Pancreas (tissue), 10 donors: ENCODE data around the gene APIP. TPM values are rescaled to one million over a fixed set of nuclear protein-coding genes. Genes with fewer than 3 reads are reported as not detected.

Experiments
- ATAC-seq, 4 donors: fragments of 200-7000 bp; cut with Tn5 transposase; one replicate each; pipeline versions ENCODE4 v1.8.0 to v1.9.1; 2020; ENCODE audit warnings: mild to moderate bottlenecking in 4 of 4, moderate library complexity in 4 of 4
- DNase-seq, 6 donors: peaks; one replicate each; pipeline ENCODE4 v3.0.0-alpha.2; 2020
- FAIRE-seq: peaks from 2 replicates; lab custom pipeline; 2012; peaks lifted over from hg19 to GRCh38; lab: Jason Lieb, UNC
- H3K27ac ChIP-seq, 4 donors: fragments of 200-600 bp; sonication (generic); 1 replicate in 3 of 4; 2 replicates in 1 of 4; pipeline versions ENCODE4 v1.5.0 to v1.8.0; 2020
- H3K27me3 ChIP-seq, 4 donors: fragments of 200-600 bp; one replicate each; pipeline ENCODE4 v1.8.0; 2021
- H3K36me3 ChIP-seq, 3 donors: fragments of 200-600 bp; sonication (generic) in 1 of 3; one replicate each; pipeline versions ENCODE4 v1.5.0 to v1.8.0; 2020 to 2021
- H3K4me1 ChIP-seq, 3 donors: fragments of 200-600 bp; one replicate each; pipeline ENCODE4 v1.8.0; 2021
- H3K4me3 ChIP-seq, 4 donors: fragments of 200-600 bp; sonication (generic) in 2 of 4; one replicate each; pipeline versions ENCODE4 v1.5.0 to v1.8.0; 2020 to 2021
- H3K9me3 ChIP-seq, 4 donors: fragments of 200-600 bp; one replicate each; pipeline ENCODE4 v1.8.0; 2021
- WGBS, 2 donors: extraction: QIAGEN DNeasy Blood & Tissue Kit; methylation state at CpG; one replicate each; pipeline ENCODE4 v1.1.7; 2013; 5-methylcytosine and 5-hydroxymethylcytosine counted together
- intact Hi-C, 3 donors: fragments of 100-400 bp; cut with DNase I; formaldehyde crosslinking; loops; one replicate each; pipeline versions ENCODE4 v1.11.1 to v1.14.2; 2022
- polyA plus RNA-seq, 2 donors: library from polyadenylated mRNA; stranded (reverse); fragments of 200-250 nt; gene quantifications; one replicate each; pipeline ENCODE4 v1.2.3, GENCODE V29; 2013
- total RNA-seq, 6 donors: library from RNA; stranded (reverse); fragmentation: NEBNext Ultra II Directional in 4 of 6; extraction: Animal tissue kit (Norgen Biotek cat#: 25700) in 4 of 6; gene quantifications; one replicate each; pipeline versions ENCODE4 v1.2.1 to v1.2.4, GENCODE V29; 2021 to 2023
- TF ChIP-seq, protein P1 (sequence below), 4 donors: fragments of 200-600 bp; sonication (generic) in 3 of 4; IDR thresholded peaks; one replicate each; pipeline versions ENCODE4 v1.5.0 to v1.8.0; 2021; ENCODE audit warnings: antibody characterized with exemption in 4 of 4
- donor health status: healthy with polysubstance abuse.
- donor health status: DM: no; HTN: no; CAD: no; lungs with moderate emphysema.
- donor health status: DM: no; HTN: no; CAD: no.
- donor health status: control.
- donor health status: control.
- donor health status: Bipolar disorder and iron deficiency.
- donor health status: DM: yes; HTN: yes; CAD: no.
- donor health status: DM: no; HTN: no; CAD: no.
- donor health status: DM: no; HTN: no; CAD: no.
- donor health status: DM: yes; HTN: yes; CAD: no.

The APIP gene
- total and polyA plus RNA-seq, 8 donors, result 12.2 to 21.4 (median 13.9) TPM

DNA sequence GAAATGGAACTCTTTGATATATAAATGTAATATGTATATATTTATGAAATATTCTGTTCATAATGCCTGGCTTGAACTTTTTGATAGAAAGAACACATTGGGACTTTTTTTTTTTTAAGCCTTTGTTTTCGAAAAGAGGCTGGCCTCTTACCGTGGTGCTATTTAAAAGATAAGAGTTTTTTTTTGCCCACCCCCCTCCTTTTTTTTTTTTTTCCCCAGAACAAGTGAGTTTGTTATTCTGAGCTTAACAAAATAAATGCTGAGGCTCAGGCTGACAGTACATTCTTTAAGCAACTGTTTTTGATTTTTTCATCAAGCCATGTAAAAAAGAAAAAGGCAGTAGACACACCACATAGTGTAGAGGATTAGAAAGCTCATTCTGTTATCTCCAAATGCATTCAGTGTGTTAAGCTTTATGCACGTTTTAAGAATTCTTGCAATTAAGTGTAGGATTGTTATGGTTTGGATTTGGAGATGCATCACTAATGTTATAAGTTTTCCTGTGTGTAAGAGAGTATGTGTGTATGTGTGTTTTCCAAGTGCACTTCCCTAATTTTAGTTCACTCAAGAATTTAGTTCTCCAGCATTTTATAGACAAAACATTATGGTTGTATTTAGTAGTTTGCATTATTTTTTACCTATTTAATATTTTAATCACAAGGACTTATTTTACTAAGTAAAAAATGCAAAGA is 12.2 kb upstream of the APIP start:
- Histone ChIP-seq H3K36me3 (no peaks in the 10 kb centered on the region), H3K4me3 (no peak overlapping the region), H3K27me3 (no peaks in the 10 kb centered on the region), H3K4me1 (peaks cover 22 to 62% (median 50%) of the 10 kb centered on the region in 3 donors), H3K9me3 (no peaks in the 10 kb centered on the region), H3K27ac (no peak overlapping the region)
- 28 to 33% methylated on average over 3 of the region's 3 CpGs for whole genome bisulfite sequencing, 2 donors
- ATAC-seq (no peak), DNase-seq (no peak), FAIRE-seq (no peak)
- intact Hi-C loops, result no loop called here
- TF ChIP-seq, protein P1, sequence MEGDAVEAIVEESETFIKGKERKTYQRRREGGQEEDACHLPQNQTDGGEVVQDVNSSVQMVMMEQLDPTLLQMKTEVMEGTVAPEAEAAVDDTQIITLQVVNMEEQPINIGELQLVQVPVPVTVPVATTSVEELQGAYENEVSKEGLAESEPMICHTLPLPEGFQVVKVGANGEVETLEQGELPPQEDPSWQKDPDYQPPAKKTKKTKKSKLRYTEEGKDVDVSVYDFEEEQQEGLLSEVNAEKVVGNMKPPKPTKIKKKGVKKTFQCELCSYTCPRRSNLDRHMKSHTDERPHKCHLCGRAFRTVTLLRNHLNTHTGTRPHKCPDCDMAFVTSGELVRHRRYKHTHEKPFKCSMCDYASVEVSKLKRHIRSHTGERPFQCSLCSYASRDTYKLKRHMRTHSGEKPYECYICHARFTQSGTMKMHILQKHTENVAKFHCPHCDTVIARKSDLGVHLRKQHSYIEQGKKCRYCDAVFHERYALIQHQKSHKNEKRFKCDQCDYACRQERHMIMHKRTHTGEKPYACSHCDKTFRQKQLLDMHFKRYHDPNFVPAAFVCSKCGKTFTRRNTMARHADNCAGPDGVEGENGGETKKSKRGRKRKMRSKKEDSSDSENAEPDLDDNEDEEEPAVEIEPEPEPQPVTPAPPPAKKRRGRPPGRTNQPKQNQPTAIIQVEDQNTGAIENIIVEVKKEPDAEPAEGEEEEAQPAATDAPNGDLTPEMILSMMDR (IDR thresholded peaks at IDR 0.05), result no peak

DNA sequence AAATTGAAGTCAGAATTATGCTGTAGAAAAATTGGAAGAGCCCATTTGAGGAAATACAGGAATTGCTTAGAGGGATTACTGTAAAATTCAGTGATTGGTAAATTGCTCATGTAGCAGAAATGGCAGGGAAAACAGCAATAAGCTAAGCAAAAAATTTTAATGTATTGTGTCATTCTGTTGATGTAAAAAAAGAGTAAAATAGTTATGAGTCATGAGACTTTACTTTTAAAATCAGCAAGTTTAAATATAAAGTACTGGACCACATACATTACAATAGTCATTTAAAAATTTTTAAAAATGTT is 10.6 kb upstream of the APIP start:
- TF ChIP-seq, protein P1 (IDR thresholded peaks at IDR 0.05), result no peak
- H3K27ac ChIP-seq, result no peak overlapping the region
- FAIRE-seq (no peak), DNase-seq (no peak), ATAC-seq (no peak)
- no peaks in the 10 kb centered on the region for H3K27me3 ChIP-seq
- peaks cover 22 to 62% (median 50%) of the 10 kb centered on the region in 3 donors for H3K4me1 ChIP-seq
- H3K36me3 ChIP-seq, result no peaks in the 10 kb centered on the region
- H3K9me3 ChIP-seq, result no peaks in the 10 kb centered on the region
- no peak overlapping the region for H3K4me3 ChIP-seq
- intact Hi-C loops, result no loop called here

DNA sequence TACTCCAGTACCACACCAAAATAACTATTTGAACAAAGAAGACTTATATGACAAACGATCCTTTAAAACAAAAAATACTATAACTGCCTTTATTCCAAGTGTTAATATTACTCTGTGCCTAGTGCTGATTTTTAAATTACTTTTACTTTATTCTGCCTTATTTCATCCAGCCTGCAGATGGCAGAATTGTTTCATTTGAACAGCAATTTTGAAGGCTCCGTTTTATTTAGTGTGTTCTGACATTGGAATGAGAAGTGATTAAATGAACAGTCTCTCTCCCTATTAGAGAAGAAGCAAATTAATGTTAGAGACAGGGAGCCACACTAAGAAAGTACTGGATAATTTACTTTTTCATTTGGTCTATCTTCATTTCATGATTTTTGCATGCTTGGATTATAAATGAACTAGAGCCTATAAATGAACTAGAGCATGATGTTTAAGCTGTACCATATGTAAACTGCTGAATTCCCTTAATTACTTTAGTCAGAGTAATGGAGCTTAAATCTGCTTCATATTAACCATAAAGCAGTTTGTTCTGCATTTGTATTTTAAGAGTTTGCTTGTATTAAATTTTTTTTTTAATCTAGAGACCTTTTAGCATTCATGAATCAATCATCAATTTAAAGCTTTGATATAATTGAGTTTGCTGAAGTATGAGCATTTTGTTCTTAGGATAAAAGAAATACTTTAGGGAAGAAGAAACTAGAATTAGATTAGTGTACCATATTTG is 10.1 kb upstream of the APIP start:
- intact Hi-C loops, result no loop called here
- Histone ChIP-seq H3K27ac (no peak overlapping the region), H3K36me3 (no peaks in the 10 kb centered on the region), H3K4me1 (peaks cover 22 to 62% (median 50%) of the 10 kb centered on the region in 3 donors), H3K27me3 (no peaks in the 10 kb centered on the region), H3K4me3 (no peak overlapping the region), H3K9me3 (no peaks in the 10 kb centered on the region)
- FAIRE-seq, result peak; percentile 87
- ATAC-seq, result peak; percentile 72 to 86 (median 78)
- TF ChIP-seq, protein P1 (IDR thresholded peaks at IDR 0.05), result peak; percentile 7 to 54 (median 46)
- WGBS, 2 donors, result 2% methylated on average over 2 of the region's 2 CpGs
- no peak for DNase-seq

DNA sequence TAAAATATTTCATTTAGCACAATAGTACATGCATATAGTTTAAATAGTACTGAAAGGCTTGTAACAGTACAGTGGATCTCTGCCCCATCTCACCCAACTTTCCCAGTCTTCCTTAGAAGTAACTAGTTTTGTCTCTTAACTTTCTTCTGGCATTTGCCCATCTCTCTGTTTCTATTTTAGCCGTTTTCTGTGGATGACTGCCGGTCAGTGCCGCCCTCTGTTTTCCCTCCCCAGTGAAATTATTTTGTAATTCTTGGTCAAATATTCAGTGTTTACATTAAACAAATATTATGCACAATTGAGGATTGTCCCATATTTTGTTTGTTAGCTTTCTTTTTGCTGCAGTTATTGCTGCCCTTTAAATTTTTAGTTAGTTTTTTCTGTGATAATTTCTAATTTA is 8.5 kb upstream of the APIP start:
- no peaks in the 10 kb centered on the region for H3K36me3 ChIP-seq
- peaks cover 20 to 50% (median 40%) of the 10 kb centered on the region in 3 donors for H3K4me1 ChIP-seq
- DNase-seq, result no peak
- FAIRE-seq, result no peak
- no peak overlapping the region for H3K4me3 ChIP-seq
- ATAC-seq, result peak in 1 of 4 donors; percentile 12
- WGBS, 2 donors, result 13 to 15% methylated on average over 3 of the region's 3 CpGs
- intact Hi-C loops, result loop anchor here in 1 of 3 donors (5.0 kb wide), 1 partner anchor 468 kb away; no protein-coding TSS in a partner anchor
- no peaks in the 10 kb centered on the region for H3K9me3 ChIP-seq
- TF ChIP-seq, protein P1 (IDR thresholded peaks at IDR 0.05), result no peak
- peak overlapping the region in 2 of 4 donors; percentile 1 to 29 for H3K27ac ChIP-seq
- H3K27me3 ChIP-seq, result no peaks in the 10 kb centered on the region

DNA sequence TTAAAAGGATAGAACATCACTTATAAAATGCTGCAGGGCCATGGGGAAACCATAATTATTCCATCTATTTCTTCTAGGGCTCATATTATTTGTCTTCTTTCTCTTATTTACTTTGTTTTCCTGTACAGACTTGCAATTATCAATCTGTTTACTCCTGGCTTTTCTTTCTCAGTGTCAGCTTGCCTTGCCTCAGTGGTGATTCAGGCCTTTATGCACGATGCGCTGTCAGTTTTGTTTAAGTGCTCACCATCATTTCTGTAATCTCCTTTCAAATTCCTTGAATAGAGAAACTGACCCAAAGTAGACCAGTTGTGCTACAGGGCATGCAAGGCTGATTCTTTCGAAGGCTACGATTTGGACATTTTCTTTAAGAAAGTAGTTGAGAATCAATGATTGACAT is 5.0 kb upstream of the APIP start:
- TF ChIP-seq, protein P1 (IDR thresholded peaks at IDR 0.05), result no peak
- Histone ChIP-seq H3K9me3 (no peaks in the 10 kb centered on the region), H3K4me1 (peaks cover 17 to 33% (median 25%) of the 10 kb centered on the region in 3 donors), H3K4me3 (no peak overlapping the region), H3K27me3 (no peaks in the 10 kb centered on the region), H3K27ac (no peak overlapping the region), H3K36me3 (no peaks in the 10 kb centered on the region)
- DNase-seq (no peak), FAIRE-seq (no peak), ATAC-seq (no peak)
- intact Hi-C loops, result loop anchor here in 1 of 3 donors (5.0 kb wide), 1 partner anchor 471 kb away; no protein-coding TSS in a partner anchor
- WGBS, 2 donors, result 92 to 93% methylated on average over 4 of the region's 4 CpGs
